Endothelial cell of umbilical vein (primary cell): ENCODE measurements around the gene ZBTB14. TPM values are rescaled to one million over a fixed set of nuclear protein-coding genes. Genes with fewer than 3 reads are reported as not detected.

Source experiments
- BruUV-seq: library from RNA; stranded (reverse); fragments of 400-500 nt; replicated peaks from 2 replicates; lab custom pipeline; 2021; lab: Mats Ljungman, UMichigan
- CTCF ChIA-PET: fragments of 300-600, 350-600 bp; sonication (Branson Sonifier 250); formaldehyde crosslinking; loops from one replicate; lab custom pipeline; 2021; ENCODE audit warnings: antibody characterized with exemption, inconsistent platforms; lab: Charles Lee
- POLR2A ChIA-PET: fragments of 300-600, 350-600 bp; sonication (Branson Sonifier 250); formaldehyde crosslinking; loops from one replicate; lab custom pipeline; 2021; ENCODE audit warnings: antibody characterized with exemption, inconsistent platforms; lab: Charles Lee
- DNase-seq: peaks from one replicate; pipeline ENCODE4 v3.0.0-alpha.2; 2011; ENCODE audit warnings: low read depth, low spot score
- FAIRE-seq: peaks from 2 replicates; lab custom pipeline; 2011; peaks lifted over from hg19 to GRCh38; lab: Jason Lieb, UNC
- H2AFZ ChIP-seq: 2 replicates; pipeline ENCODE4 v1.6.0; 2012; ENCODE audit warnings: low read depth, low read length, control low read depth, inconsistent platforms
- H3K27ac ChIP-seq: 2 replicates; pipeline ENCODE4 v1.5.1; 2011; ENCODE audit warnings: low read depth, mild to moderate bottlenecking, control low read depth, low read length, moderate library complexity; ENCODE audit not compliant: insufficient read depth
- H3K27me3 ChIP-seq, 2 experiments: 2 replicates each; pipeline versions ENCODE4 v1.6.0 to v1.6.1; 2011; ENCODE audit warnings: low read length in 2 of 2, mixed read lengths in 1 of 2; ENCODE audit not compliant: control insufficient read depth in 2 of 2, insufficient read depth in 2 of 2
- H3K36me3 ChIP-seq, 2 experiments: 2 replicates in 1 of 2; 3 replicates in 1 of 2; pipeline ENCODE4 v1.5.1; 2011; ENCODE audit warnings: low read length in 2 of 2, mild to moderate bottlenecking in 1 of 2, moderate library complexity in 1 of 2; ENCODE audit not compliant: control insufficient read depth in 2 of 2, insufficient read depth in 2 of 2; ENCODE audit errors: extremely low read depth in 1 of 2
- H3K4me1 ChIP-seq: 3 replicates; pipeline ENCODE4 v1.5.1; 2011; ENCODE audit warnings: mild to moderate bottlenecking, low read length; ENCODE audit not compliant: control insufficient read depth, insufficient read depth; ENCODE audit errors: extremely low read depth
- H3K4me2 ChIP-seq: 2 replicates; pipeline ENCODE4 v1.6.1; 2011; ENCODE audit warnings: low read length, control low read depth, mixed read lengths; ENCODE audit not compliant: insufficient read depth
- H3K4me3 ChIP-seq, 3 experiments: fragments of 200-600 bp in 1 of 3; sonication (generic), shearing (Covaris generic) in 1 of 3; replicated peaks in 1 of 3; 2 replicates each; pipeline ENCODE4 v1.5.1; 2011 to 2016; ENCODE audit warnings: control low read depth in 3 of 3, low read length in 3 of 3, mild to moderate bottlenecking in 2 of 3, inconsistent platforms in 1 of 3, low read depth in 1 of 3, moderate library complexity in 1 of 3; ENCODE audit not compliant: insufficient read depth in 1 of 3
- H3K79me2 ChIP-seq: 2 replicates; pipeline ENCODE4 v1.6.0; 2012; ENCODE audit warnings: low read length, inconsistent platforms; ENCODE audit not compliant: control insufficient read depth, insufficient read depth
- H3K9ac ChIP-seq: replicated peaks from 2 replicates; pipeline ENCODE3; 2011; ENCODE audit warnings: low read length, control low read depth; ENCODE audit not compliant: insufficient read depth; ENCODE audit errors: extremely low read depth
- H3K9me1 ChIP-seq: replicated peaks from 3 replicates; pipeline ENCODE4 v1.6.0; 2011; ENCODE audit warnings: mild to moderate bottlenecking, low read length; ENCODE audit not compliant: control insufficient read depth, insufficient read depth; ENCODE audit errors: extremely low read depth
- H3K9me3 ChIP-seq: replicated peaks from 2 replicates; pipeline ENCODE4 v1.5.1; 2012; ENCODE audit warnings: low read length, inconsistent platforms; ENCODE audit not compliant: control insufficient read depth, insufficient read depth
- H4K20me1 ChIP-seq: replicated peaks from 2 replicates; pipeline ENCODE3; 2011; ENCODE audit warnings: mild to moderate bottlenecking, low read length; ENCODE audit not compliant: control insufficient read depth, insufficient read depth; ENCODE audit errors: extremely low read depth
- EZH2 ChIP-seq: IDR thresholded peaks from 2 replicates; pipeline ENCODE4 v1.6.1; 2012; ENCODE audit warnings: borderline replicate concordance, low read depth, mild to moderate bottlenecking, moderate library complexity, low read length, inconsistent platforms; ENCODE audit not compliant: severe bottlenecking
- FOS ChIP-seq: IDR thresholded peaks from 2 replicates; pipeline ENCODE4 v1.6.1; 2011; ENCODE audit warnings: mild to moderate bottlenecking, low read length, moderate library complexity, borderline replicate concordance; ENCODE audit not compliant: insufficient read depth
- GATA2 ChIP-seq: IDR thresholded peaks from 2 replicates; pipeline ENCODE4 v1.7.0; 2011; ENCODE audit warnings: low read depth, mild to moderate bottlenecking, moderate library complexity, mixed read lengths, low read length; ENCODE audit not compliant: insufficient read length, insufficient read depth
- JUN ChIP-seq: IDR thresholded peaks from 2 replicates; pipeline ENCODE4 v1.6.1; 2011; ENCODE audit warnings: borderline replicate concordance, low read depth; ENCODE audit not compliant: insufficient read length, insufficient read depth
- MAX ChIP-seq: IDR thresholded peaks from 2 replicates; pipeline ENCODE4 v1.6.1; 2011; ENCODE audit not compliant: insufficient read depth, insufficient read length
- MYC ChIP-seq: IDR thresholded peaks from one replicate; pipeline ENCODE4 v1.6.1; 2011; ENCODE audit warnings: mild to moderate bottlenecking, low read depth, low read length
- POLR2A ChIP-seq: IDR thresholded peaks from 2 replicates; pipeline ENCODE4 v1.6.1; 2012; ENCODE audit warnings: low read depth, mild to moderate bottlenecking, control low read depth, low read length
- POLR2AphosphoS5 ChIP-seq: IDR thresholded peaks from 2 replicates; pipeline ENCODE4 v1.6.1; 2012; ENCODE audit warnings: low read depth, mild to moderate bottlenecking, control low read depth, low read length, moderate library complexity; ENCODE audit not compliant: insufficient read depth
- dilution Hi-C: fragments of 300-500 bp; cut with MboI; formaldehyde crosslinking; loops from one replicate; pipeline ENCODE4 v1.15.0; 2019; ENCODE audit warnings: low sequenced_read_pairs; ENCODE audit not compliant: extremely low pct_ligation_motif_present
- intact Hi-C: fragments of 100-400 bp; cut with micrococcal nuclease; formaldehyde crosslinking; loops from one replicate; pipeline ENCODE4 v1.10.0; 2022
- polyA plus RNA-seq, 4 experiments: library from polyadenylated mRNA; depleted of rRNA in 3 of 4; stranded (reverse) in 3 of 4; unstranded in 1 of 4; fragments of >200 nt; gene quantifications; 2 replicates each; pipeline versions ENCODE4 v1.2.1 to v1.2.3, GENCODE V29; 2011 to 2012; ENCODE audit warnings: missing spikeins in 1 of 4
- total RNA-seq: library from RNA; stranded (reverse); gene quantifications from 2 replicates; pipeline ENCODE4 v1.2.3, GENCODE V29; 2021
- TF ChIP-seq, protein P1 (sequence below), 2 donors: IDR thresholded peaks; 1 replicate in 1 of 2; 2 replicates in 1 of 2; pipeline ENCODE4 v1.5.1; 2011; ENCODE audit warnings: low read length in 2 of 2, mild to moderate bottlenecking in 2 of 2, moderate library complexity in 2 of 2, control low read depth in 1 of 2, inconsistent platforms in 1 of 2, low read depth in 1 of 2; ENCODE audit not compliant: insufficient read depth in 1 of 2; ENCODE audit errors: extremely low read depth in 1 of 2

The ZBTB14 gene
- total and polyA plus RNA-seq, 2 donors (not counting 3 experiments of a cell fraction or from before 2014, with no cell fraction given): 5.5 to 13.7 TPM

DNA sequence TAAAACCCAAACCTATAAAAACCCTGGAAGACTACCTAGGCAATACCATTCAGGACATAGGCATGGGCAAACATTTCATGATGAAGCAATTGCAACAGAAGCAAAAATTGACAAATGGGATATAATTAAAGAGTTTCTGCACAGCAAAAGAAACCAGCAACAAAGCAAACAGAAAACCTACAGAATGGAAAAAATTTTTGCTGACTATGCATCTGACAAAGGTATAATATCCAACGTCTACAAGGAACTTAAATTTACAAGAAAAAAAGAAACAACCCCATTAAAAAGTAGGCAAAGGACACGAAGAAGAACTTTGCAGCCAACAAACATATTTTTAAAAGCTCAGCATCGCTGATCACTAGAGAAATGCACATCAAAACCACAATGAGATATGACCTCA, 28.8 kb downstream of the ZBTB14 start:
- no peak for DNase-seq
- no peaks in the 10 kb centered on the region for H3K36me3 ChIP-seq
- no peak overlapping the region for H3K4me2 ChIP-seq
- H3K27me3 ChIP-seq: no peaks in the 10 kb centered on the region
- intact Hi-C loops: no loop called here
- H3K4me1 ChIP-seq: no peaks in the 10 kb centered on the region
- no peak overlapping the region for H3K27ac ChIP-seq
- no peaks in the 10 kb centered on the region for H3K9me3 ChIP-seq
- no peaks in the 10 kb centered on the region for H3K9me1 ChIP-seq
- no peak overlapping the region for H2AFZ ChIP-seq
- H4K20me1 ChIP-seq: no peaks in the 10 kb centered on the region
- no peak overlapping the region for H3K9ac ChIP-seq
- dilution Hi-C loops: no loop called here
- no peak overlapping the region for H3K4me3 ChIP-seq
- ChIA-PET CTCF (no interaction called here), POLR2A (no interaction called here)
- no peaks in the 10 kb centered on the region for H3K79me2 ChIP-seq
- no peak for FAIRE-seq
- BruUV-seq: no TSS peak
- TF ChIP-seq, protein P1, sequence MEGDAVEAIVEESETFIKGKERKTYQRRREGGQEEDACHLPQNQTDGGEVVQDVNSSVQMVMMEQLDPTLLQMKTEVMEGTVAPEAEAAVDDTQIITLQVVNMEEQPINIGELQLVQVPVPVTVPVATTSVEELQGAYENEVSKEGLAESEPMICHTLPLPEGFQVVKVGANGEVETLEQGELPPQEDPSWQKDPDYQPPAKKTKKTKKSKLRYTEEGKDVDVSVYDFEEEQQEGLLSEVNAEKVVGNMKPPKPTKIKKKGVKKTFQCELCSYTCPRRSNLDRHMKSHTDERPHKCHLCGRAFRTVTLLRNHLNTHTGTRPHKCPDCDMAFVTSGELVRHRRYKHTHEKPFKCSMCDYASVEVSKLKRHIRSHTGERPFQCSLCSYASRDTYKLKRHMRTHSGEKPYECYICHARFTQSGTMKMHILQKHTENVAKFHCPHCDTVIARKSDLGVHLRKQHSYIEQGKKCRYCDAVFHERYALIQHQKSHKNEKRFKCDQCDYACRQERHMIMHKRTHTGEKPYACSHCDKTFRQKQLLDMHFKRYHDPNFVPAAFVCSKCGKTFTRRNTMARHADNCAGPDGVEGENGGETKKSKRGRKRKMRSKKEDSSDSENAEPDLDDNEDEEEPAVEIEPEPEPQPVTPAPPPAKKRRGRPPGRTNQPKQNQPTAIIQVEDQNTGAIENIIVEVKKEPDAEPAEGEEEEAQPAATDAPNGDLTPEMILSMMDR (IDR thresholded peaks at IDR 0.05; ENCODE audit: extremely low read depth in 1 of 2, insufficient read depth in 1 of 2, low read depth in 1 of 2, low read length in 2 of 2): no peak
- no peak for TF ChIP-seq POLR2A
- no peak for TF ChIP-seq POLR2AphosphoS5
- TF ChIP-seq JUN: no peak
- no peak for TF ChIP-seq MYC
- TF ChIP-seq FOS: no peak
- TF ChIP-seq MAX: no peak
- TF ChIP-seq EZH2: no peak
- no peak for TF ChIP-seq GATA2
